Measurements from ENCODE around the gene EPM2A.

The EPM2A gene

GRCh38 chr6:145707397-145707796, 27.9 kb downstream of the EPM2A start:
- Histone ChIP-seq H3K27me3 (ENCODE audit: control insufficient read depth, low read length) (no peaks in the 10 kb centered on the region), H3K79me2 (ENCODE audit: control insufficient read depth, low read length) (peaks cover 7% of the 10 kb centered on the region; the same call in 1 of the 2 replicates), H3K27ac (ENCODE audit: low read depth, low read length) (no peak overlapping the region), H4K20me1 (ENCODE audit: control insufficient read depth, insufficient read depth, low read depth, low read length) (no peaks in the 10 kb centered on the region), H3K36me3 (ENCODE audit: control insufficient read depth, low read length) (peaks cover 20% of the 10 kb centered on the region), H3K4me1 (ENCODE audit: control insufficient read depth, low read length) (peaks cover 11% of the 10 kb centered on the region), H3K4me3 (ENCODE audit: low read length) (no peak overlapping the region), H3K4me2 (ENCODE audit: low read length) (no peak overlapping the region), H3K9me2 (replicated peaks; ENCODE audit: control insufficient read depth, low read length) (no peaks in the 10 kb centered on the region), H3F3A (ENCODE audit: control insufficient read depth, insufficient read depth) (no peaks in the 10 kb centered on the region), H3K9me3 (ENCODE audit: control insufficient read depth, insufficient read depth, low read length) (peaks cover 5% of the 10 kb centered on the region; the same call in 1 of the 2 replicates)
- TF ChIP-seq EZH2phosphoT487 (IDR thresholded peaks at IDR 0.05; ENCODE audit: borderline replicate concordance, low read length) (no peak), CTCF (IDR thresholded peaks at IDR 0.05; ENCODE audit: low read depth, low read length, poor library complexity, severe bottlenecking) (no peak)

GRCh38 chr6:145705561-145705960, 29.8 kb downstream of the EPM2A start:
- TF ChIP-seq CTCF (IDR thresholded peaks at IDR 0.05; ENCODE audit: low read depth, low read length, poor library complexity, severe bottlenecking) (no peak), EZH2phosphoT487 (IDR thresholded peaks at IDR 0.05; ENCODE audit: borderline replicate concordance, low read length) (no peak)
- Histone ChIP-seq H3K9me3 (ENCODE audit: control insufficient read depth, insufficient read depth, low read length) (peaks cover 5% of the 10 kb centered on the region; the same call in 1 of the 2 replicates), H3K27ac (ENCODE audit: low read depth, low read length) (no peak overlapping the region), H3K4me2 (ENCODE audit: low read length) (no peak overlapping the region), H3K4me3 (ENCODE audit: low read length) (no peak overlapping the region), H3F3A (ENCODE audit: control insufficient read depth, insufficient read depth) (no peaks in the 10 kb centered on the region), H3K36me3 (ENCODE audit: control insufficient read depth, low read length) (peaks cover 24% of the 10 kb centered on the region), H4K20me1 (ENCODE audit: control insufficient read depth, insufficient read depth, low read depth, low read length) (no peaks in the 10 kb centered on the region), H3K4me1 (ENCODE audit: control insufficient read depth, low read length) (peaks cover 11% of the 10 kb centered on the region), H3K27me3 (ENCODE audit: control insufficient read depth, low read length) (no peaks in the 10 kb centered on the region), H3K79me2 (ENCODE audit: control insufficient read depth, low read length) (peaks cover 7% of the 10 kb centered on the region; the same call in 1 of the 2 replicates), H3K9me2 (replicated peaks; ENCODE audit: control insufficient read depth, low read length) (no peaks in the 10 kb centered on the region)

GRCh38 chr6:145704143-145704781, 31.1 kb downstream of the EPM2A start:
- peaks cover 7% of the 10 kb centered on the region; the same call in 1 of the 2 replicates for H3K79me2 ChIP-seq (ENCODE audit: control insufficient read depth, low read length)
- no peaks in the 10 kb centered on the region for H3K27me3 ChIP-seq (ENCODE audit: control insufficient read depth, low read length)
- no peak overlapping the region for H3K4me3 ChIP-seq (ENCODE audit: low read length)
- peaks cover 24% of the 10 kb centered on the region for H3K36me3 ChIP-seq (ENCODE audit: control insufficient read depth, low read length)
- peaks cover 11% of the 10 kb centered on the region for H3K4me1 ChIP-seq (ENCODE audit: control insufficient read depth, low read length)
- H3K27ac ChIP-seq (ENCODE audit: low read depth, low read length): no peak overlapping the region
- H3K9me3 ChIP-seq (ENCODE audit: control insufficient read depth, insufficient read depth, low read length): peaks cover 5% of the 10 kb centered on the region; the same call in 1 of the 2 replicates
- no peaks in the 10 kb centered on the region for H3K9me2 ChIP-seq (replicated peaks; ENCODE audit: control insufficient read depth, low read length)
- TF ChIP-seq EZH2phosphoT487 (IDR thresholded peaks at IDR 0.05; ENCODE audit: borderline replicate concordance, low read length): no peak
- peak; percentile 33 for TF ChIP-seq CTCF (IDR thresholded peaks at IDR 0.05; ENCODE audit: low read depth, low read length, poor library complexity, severe bottlenecking)
- no peaks in the 10 kb centered on the region for H3F3A ChIP-seq (ENCODE audit: control insufficient read depth, insufficient read depth)
- H3K4me2 ChIP-seq (ENCODE audit: low read length): no peak overlapping the region
- H4K20me1 ChIP-seq (ENCODE audit: control insufficient read depth, insufficient read depth, low read depth, low read length): no peaks in the 10 kb centered on the region

Data from DOHH2 (cell line).